Hepatocyte (in vitro differentiated cells): Measurements from ENCODE around the gene STUB1.

ENCODE experiments used
- EZH2 ChIP-seq: fragments of 200-600 bp; sonication (generic); IDR thresholded peaks from 2 replicates; pipeline ENCODE4 v1.6.1; 2016; ENCODE audit warnings: antibody characterized with exemption, mild to moderate bottlenecking, borderline replicate concordance
- TF ChIP-seq, protein P1 (sequence below): fragments of 200-600 bp; sonication (generic); IDR thresholded peaks from 2 replicates; pipeline ENCODE4 v1.5.1; 2016; ENCODE audit warnings: antibody characterized with exemption, mild to moderate bottlenecking; ENCODE audit not compliant: poor library complexity

- TF ChIP-seq, protein P1, sequence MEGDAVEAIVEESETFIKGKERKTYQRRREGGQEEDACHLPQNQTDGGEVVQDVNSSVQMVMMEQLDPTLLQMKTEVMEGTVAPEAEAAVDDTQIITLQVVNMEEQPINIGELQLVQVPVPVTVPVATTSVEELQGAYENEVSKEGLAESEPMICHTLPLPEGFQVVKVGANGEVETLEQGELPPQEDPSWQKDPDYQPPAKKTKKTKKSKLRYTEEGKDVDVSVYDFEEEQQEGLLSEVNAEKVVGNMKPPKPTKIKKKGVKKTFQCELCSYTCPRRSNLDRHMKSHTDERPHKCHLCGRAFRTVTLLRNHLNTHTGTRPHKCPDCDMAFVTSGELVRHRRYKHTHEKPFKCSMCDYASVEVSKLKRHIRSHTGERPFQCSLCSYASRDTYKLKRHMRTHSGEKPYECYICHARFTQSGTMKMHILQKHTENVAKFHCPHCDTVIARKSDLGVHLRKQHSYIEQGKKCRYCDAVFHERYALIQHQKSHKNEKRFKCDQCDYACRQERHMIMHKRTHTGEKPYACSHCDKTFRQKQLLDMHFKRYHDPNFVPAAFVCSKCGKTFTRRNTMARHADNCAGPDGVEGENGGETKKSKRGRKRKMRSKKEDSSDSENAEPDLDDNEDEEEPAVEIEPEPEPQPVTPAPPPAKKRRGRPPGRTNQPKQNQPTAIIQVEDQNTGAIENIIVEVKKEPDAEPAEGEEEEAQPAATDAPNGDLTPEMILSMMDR = no peak
- peak; percentile 50 for TF ChIP-seq EZH2
Observed at GRCh38 chr16:715477-716199, 35.4 kb downstream of the STUB1 start.
